K562 (cell line): ENCODE measurements around the gene SEC24B. TPM values are rescaled to one million over a fixed set of nuclear protein-coding genes. Genes with fewer than 3 reads are reported as not detected.

Experiments
- C11orf30 ChIP-seq: fragments of 450-650 bp; IDR thresholded peaks from 2 replicates; pipeline ENCODE4 v1.6.1; 2016; ENCODE audit warnings: low read depth, mild to moderate bottlenecking
- CBFA2T2 ChIP-seq: fragments of 450-650 bp; conservative IDR thresholded peaks from 2 replicates; pipeline ENCODE4 v1.6.1; 2017; ENCODE audit warnings: mild to moderate bottlenecking
- CHCHD3 ChIP-seq: fragments of 250-450 bp; sonication (Bioruptor Pico); IDR thresholded peaks from 2 replicates; pipeline ENCODE4 v2.1.2; 2022; ENCODE audit warnings: mild to moderate bottlenecking
- FIP1L1 ChIP-seq: fragments of 200-400 bp; formaldehyde crosslinking; IDR thresholded peaks from 2 replicates; pipeline ENCODE4 v1.6.1; 2018; ENCODE audit warnings: mild to moderate bottlenecking, low read depth, low read length; ENCODE audit not compliant: poor library complexity, severe bottlenecking
- GATAD2B ChIP-seq: fragments of 450-650 bp; IDR thresholded peaks from 2 replicates; pipeline ENCODE4 v1.6.1; 2017; ENCODE audit warnings: mild to moderate bottlenecking, borderline replicate concordance
- MEIS2 ChIP-seq: fragments of 450-650 bp; IDR thresholded peaks from 2 replicates; pipeline ENCODE4 v1.6.1; 2014; ENCODE audit warnings: mild to moderate bottlenecking; ENCODE audit not compliant: partially characterized antibody
- MLLT1 ChIP-seq, 2 experiments: fragments of 450-650 bp; IDR thresholded peaks; 2 replicates each; pipeline ENCODE4 v1.6.1; 2016
- PKNOX1 ChIP-seq: fragments of 450-650 bp; IDR thresholded peaks from 2 replicates; pipeline ENCODE4 v1.6.1; 2016
- RFX5 ChIP-seq: IDR thresholded peaks from 2 replicates; pipeline ENCODE4 v1.6.1; 2011; ENCODE audit warnings: low read depth, mild to moderate bottlenecking, improper control_type of control experiment, low read length
- SOX6 ChIP-seq: fragments of 450-650 bp; IDR thresholded peaks from 2 replicates; pipeline ENCODE4 v1.6.1; 2014; ENCODE audit warnings: mild to moderate bottlenecking
- TOE1 ChIP-seq, 2 experiments: fragments of 450-650 bp in 1 of 2; sonication (generic) in 1 of 2; formaldehyde crosslinking in 1 of 2; IDR thresholded peaks; 2 replicates each; pipeline versions ENCODE4 v1.7.1 to v1.8.0; 2016 to 2022; ENCODE audit warnings: borderline replicate concordance in 2 of 2, mild to moderate bottlenecking in 2 of 2, antibody characterized with exemption in 1 of 2, inconsistent platforms in 1 of 2, low read depth in 1 of 2, missing genetic modification reagents in 1 of 2, moderate library complexity in 1 of 2
- TRIM24 ChIP-seq, 2 experiments: fragments of 450-650 bp; IDR thresholded peaks; 2 replicates each; pipeline ENCODE4 v1.6.1; 2016
- TRIM25 ChIP-seq: fragments of 450-650 bp; IDR thresholded peaks from 2 replicates; pipeline ENCODE4 v1.7.0; 2016; ENCODE audit warnings: borderline replicate concordance
- ZNF431 ChIP-seq: sonication (generic); formaldehyde crosslinking; IDR thresholded peaks from 2 replicates; pipeline ENCODE4 v1.8.0; 2022; ENCODE audit warnings: mild to moderate bottlenecking, missing genetic modification reagents
- ZNF79 ChIP-seq: fragments of 250-450 bp; sonication (Bioruptor Pico); IDR thresholded peaks from 2 replicates; pipeline ENCODE4 v1.4.0; 2020; ENCODE audit warnings: low read depth, mild to moderate bottlenecking, moderate library complexity
- polyA plus RNA-seq, 8 experiments: library from polyadenylated mRNA; depleted of rRNA in 4 of 8; stranded (reverse) in 5 of 8; unstranded in 3 of 8; fragments of >200 nt; fragmentation: Nextera tagmentation in 2 of 8; fragmentation: Illumina TruSeq in 1 of 8; extraction: Ambion mirVana in 2 of 8; extraction: Trizol in 1 of 8; gene quantifications; 2 replicates each; pipeline versions ENCODE4 v1.2.1 to v1.2.3, GENCODE V29; 2011 to 2014; ENCODE audit warnings: inconsistent platforms in 1 of 8, missing spikeins in 1 of 8
- total RNA-seq, 7 experiments: library from RNA; depleted of rRNA in 6 of 7; stranded (reverse); fragments of >200 nt in 6 of 7; fragmentation: Illumina TruSeq in 2 of 7; extraction: Trizol in 2 of 7; gene quantifications; 2 replicates each; pipeline versions ENCODE4 v1.2.1 to v1.2.3, GENCODE V29; 2011 to 2021; ENCODE audit warnings: low replicate concordance in 1 of 7
- TF ChIP-seq, protein P1 (sequence below), 2 experiments: fragments of 450-650 bp; conservative IDR thresholded peaks; 2 replicates each; pipeline ENCODE4 v1.6.1; 2017; ENCODE audit warnings: mild to moderate bottlenecking in 2 of 2, moderate library complexity in 2 of 2
- TF ChIP-seq, protein P2 (sequence below): fragments of 200-800 bp; sonication (Bioruptor generic); IDR thresholded peaks from 2 replicates; pipeline ENCODE4 v1.6.1; 2017; ENCODE audit warnings: missing genetic modification characterization, missing compliant biosample characterization
- TF ChIP-seq, protein P3 (sequence below): fragments of 250-450 bp; sonication (Bioruptor Pico); IDR thresholded peaks from 2 replicates; pipeline ENCODE4 v1.4.0; 2020; ENCODE audit warnings: borderline replicate concordance

The SEC24B gene
- total and polyA plus RNA-seq, 9 of the 15 experiments (the other 6 are each of a cell fraction or from before 2014, with no cell fraction given), result 6.3 to 46.4 (median 17.1) TPM

- TF ChIP-seq PKNOX1 (peak; percentile 52; the same call in 1 of the 2 replicates), FIP1L1 (no peak), MEIS2 (peak; percentile 71), TRIM24 (IDR thresholded peaks at IDR 0.05) (no peak), CHCHD3 (CRISPR knock-in tag) (no peak), ZNF79 (CRISPR knock-in tag) (no peak), ZNF431 (CRISPR knock-in tag) (no peak), C11orf30 (0 out of 2 replicates have a peak, but pooled peaks have one; percentile 21), MLLT1 (IDR thresholded peaks at IDR 0.05) (no peak), TRIM25 (no peak), RFX5 (no peak), GATAD2B (no peak), SOX6 (peak; percentile 37; the same call in 1 of the 2 replicates), TOE1 (IDR thresholded peaks at IDR 0.05; ENCODE audit: borderline replicate concordance) (peak; percentile 38; the same call in 1 of the 2 replicates), TOE1 (CRISPR knock-in tag; IDR thresholded peaks at IDR 0.05; ENCODE audit: borderline replicate concordance, low read depth) (no peak), CBFA2T2 (peak; percentile 40; the same call in 1 of the 2 replicates)
- TF ChIP-seq, protein P1, sequence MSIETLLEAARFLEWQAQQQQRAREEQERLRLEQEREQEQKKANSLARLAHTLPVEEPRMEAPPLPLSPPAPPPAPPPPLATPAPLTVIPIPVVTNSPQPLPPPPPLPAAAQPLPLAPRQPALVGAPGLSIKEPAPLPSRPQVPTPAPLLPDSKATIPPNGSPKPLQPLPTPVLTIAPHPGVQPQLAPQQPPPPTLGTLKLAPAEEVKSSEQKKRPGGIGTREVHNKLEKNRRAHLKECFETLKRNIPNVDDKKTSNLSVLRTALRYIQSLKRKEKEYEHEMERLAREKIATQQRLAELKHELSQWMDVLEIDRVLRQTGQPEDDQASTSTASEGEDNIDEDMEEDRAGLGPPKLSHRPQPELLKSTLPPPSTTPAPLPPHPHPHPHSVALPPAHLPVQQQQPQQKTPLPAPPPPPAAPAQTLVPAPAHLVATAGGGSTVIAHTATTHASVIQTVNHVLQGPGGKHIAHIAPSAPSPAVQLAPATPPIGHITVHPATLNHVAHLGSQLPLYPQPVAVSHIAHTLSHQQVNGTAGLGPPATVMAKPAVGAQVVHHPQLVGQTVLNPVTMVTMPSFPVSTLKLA (conservative IDR thresholded peaks at IDR 0.05), result no peak
- TF ChIP-seq, protein P2, sequence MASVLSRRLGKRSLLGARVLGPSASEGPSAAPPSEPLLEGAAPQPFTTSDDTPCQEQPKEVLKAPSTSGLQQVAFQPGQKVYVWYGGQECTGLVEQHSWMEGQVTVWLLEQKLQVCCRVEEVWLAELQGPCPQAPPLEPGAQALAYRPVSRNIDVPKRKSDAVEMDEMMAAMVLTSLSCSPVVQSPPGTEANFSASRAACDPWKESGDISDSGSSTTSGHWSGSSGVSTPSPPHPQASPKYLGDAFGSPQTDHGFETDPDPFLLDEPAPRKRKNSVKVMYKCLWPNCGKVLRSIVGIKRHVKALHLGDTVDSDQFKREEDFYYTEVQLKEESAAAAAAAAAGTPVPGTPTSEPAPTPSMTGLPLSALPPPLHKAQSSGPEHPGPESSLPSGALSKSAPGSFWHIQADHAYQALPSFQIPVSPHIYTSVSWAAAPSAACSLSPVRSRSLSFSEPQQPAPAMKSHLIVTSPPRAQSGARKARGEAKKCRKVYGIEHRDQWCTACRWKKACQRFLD (CRISPR knock-in tag), result no peak
- TF ChIP-seq, protein P3, sequence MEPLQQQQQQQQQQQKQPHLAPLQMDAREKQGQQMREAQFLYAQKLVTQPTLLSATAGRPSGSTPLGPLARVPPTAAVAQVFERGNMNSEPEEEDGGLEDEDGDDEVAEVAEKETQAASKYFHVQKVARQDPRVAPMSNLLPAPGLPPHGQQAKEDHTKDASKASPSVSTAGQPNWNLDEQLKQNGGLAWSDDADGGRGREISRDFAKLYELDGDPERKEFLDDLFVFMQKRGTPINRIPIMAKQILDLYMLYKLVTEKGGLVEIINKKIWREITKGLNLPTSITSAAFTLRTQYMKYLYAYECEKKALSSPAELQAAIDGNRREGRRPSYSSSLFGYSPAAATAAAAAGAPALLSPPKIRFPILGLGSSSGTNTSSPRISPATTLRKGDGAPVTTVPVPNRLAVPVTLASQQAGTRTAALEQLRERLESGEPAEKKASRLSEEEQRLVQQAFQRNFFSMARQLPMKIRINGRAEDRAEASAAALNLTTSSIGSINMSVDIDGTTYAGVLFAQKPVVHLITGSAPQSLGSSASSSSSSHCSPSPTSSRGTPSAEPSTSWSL (CRISPR knock-in tag), result no peak
Measured at GRCh38 chr4:109424093-109424841, 9.3 kb upstream of the SEC24B start (continued).
